Measurements from ENCODE around the gene EXOC4. TPM values are rescaled to one million over a fixed set of nuclear protein-coding genes. Genes with fewer than 3 reads are reported as not detected.

The EXOC4 gene
- total RNA-seq, 4 donors from 2014 or later: 30.7 to 62.4 (median 40.4) TPM

DNA sequence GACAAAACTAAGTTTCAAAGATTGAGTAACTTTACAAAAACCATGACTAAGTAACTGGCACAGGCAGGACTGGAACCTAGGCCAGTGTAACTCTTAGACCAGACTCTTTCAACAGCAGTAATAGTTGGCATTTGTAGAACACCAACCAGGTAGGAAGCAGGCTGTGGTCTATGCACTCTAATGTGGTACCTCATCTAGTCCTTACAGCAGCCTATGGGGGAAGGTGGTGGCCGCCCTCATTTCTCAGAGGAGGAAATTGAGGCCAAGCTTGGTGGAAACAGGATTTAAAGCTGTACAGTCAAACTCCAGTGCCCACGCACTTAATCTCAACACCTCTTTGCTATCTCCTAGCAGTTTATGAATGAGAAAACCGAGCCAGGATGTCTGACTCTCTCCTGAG lies 708.8 kb downstream of the EXOC4 start:
- Histone ChIP-seq H3K36me3 (no peaks in the 10 kb centered on the region), H3K4me1 (no peaks in the 10 kb centered on the region)
- no peak for TF ChIP-seq POLR2A (IDR thresholded peaks at IDR 0.05)
- TF ChIP-seq, protein P1, sequence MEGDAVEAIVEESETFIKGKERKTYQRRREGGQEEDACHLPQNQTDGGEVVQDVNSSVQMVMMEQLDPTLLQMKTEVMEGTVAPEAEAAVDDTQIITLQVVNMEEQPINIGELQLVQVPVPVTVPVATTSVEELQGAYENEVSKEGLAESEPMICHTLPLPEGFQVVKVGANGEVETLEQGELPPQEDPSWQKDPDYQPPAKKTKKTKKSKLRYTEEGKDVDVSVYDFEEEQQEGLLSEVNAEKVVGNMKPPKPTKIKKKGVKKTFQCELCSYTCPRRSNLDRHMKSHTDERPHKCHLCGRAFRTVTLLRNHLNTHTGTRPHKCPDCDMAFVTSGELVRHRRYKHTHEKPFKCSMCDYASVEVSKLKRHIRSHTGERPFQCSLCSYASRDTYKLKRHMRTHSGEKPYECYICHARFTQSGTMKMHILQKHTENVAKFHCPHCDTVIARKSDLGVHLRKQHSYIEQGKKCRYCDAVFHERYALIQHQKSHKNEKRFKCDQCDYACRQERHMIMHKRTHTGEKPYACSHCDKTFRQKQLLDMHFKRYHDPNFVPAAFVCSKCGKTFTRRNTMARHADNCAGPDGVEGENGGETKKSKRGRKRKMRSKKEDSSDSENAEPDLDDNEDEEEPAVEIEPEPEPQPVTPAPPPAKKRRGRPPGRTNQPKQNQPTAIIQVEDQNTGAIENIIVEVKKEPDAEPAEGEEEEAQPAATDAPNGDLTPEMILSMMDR (IDR thresholded peaks at IDR 0.05): no peak

DNA sequence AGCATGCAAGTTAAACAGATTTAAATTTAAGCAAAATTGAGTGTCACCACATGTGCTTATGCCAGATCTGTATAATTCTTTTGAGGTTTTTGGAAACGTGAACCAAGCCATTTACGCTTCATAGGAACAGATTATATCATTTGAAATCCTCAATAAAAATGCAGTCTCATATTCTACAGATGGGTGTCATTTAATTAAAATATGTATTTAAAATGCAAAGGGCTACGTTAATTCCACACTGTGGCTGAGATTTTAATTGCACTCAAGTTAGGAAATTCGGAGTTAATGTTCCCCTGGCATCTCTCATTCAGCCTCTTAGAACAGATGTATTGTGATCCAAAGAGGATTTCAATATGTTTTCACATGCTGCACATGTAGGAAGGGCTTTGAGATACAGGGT lies 709.8 kb downstream of the EXOC4 start:
- Histone ChIP-seq H3K27ac (no peak overlapping the region), H3K4me3 (no peak overlapping the region), H3K27me3 (no peaks in the 10 kb centered on the region), H3K36me3 (no peaks in the 10 kb centered on the region), H3K4me1 (no peaks in the 10 kb centered on the region), H3K9me3 (peaks cover 0 to 8% (median 0%) of the 10 kb centered on the region in 3 donors)
- intact Hi-C loops (cut with DNase I): no loop called here
- DNase-seq: no peak
- TF ChIP-seq, protein P1 (IDR thresholded peaks at IDR 0.05): no peak
- TF ChIP-seq POLR2A (IDR thresholded peaks at IDR 0.05): no peak
- WGBS, 2 donors: 95 to 96% methylated on average over 4 of the region's 4 CpGs

More for the DNA sequence above, 708.8 kb downstream of the EXOC4 start:
- Histone ChIP-seq H3K27me3 (no peaks in the 10 kb centered on the region), H3K9me3 (peaks cover 0 to 8% (median 0%) of the 10 kb centered on the region in 3 donors), H3K27ac (no peak overlapping the region), H3K4me3 (no peak overlapping the region)
- intact Hi-C loops (cut with DNase I): no loop called here
- no peak for DNase-seq
- 71 to 100% methylated on average over 3 of the region's 3 CpGs for WGBS, 2 donors

DNA sequence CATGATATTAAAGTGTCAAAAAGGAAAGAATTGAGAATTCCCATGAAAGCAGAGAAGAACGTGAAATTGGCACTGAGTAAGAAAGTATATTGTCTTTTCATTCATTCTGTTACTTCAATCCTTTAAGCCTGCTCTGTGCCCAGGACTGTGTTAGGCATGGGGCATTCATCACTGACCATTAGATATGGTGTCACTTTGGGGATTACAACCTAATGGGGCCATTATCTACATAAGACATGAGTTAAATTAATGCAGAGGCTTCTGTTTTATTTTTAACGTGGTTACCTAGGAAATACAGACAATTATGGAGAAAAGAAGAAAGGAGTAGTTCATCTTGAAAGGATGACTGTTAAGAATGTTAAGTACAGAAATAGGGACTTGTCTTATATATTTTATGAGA lies 710.8 kb downstream of the EXOC4 start:
- H3K27ac ChIP-seq: no peak overlapping the region
- no peak overlapping the region for H3K4me3 ChIP-seq
- H3K9me3 ChIP-seq: peaks cover 0 to 8% (median 0%) of the 10 kb centered on the region in 3 donors
- H3K36me3 ChIP-seq: no peaks in the 10 kb centered on the region
- intact Hi-C loops (cut with DNase I): no loop called here
- DNase-seq: no peak
- H3K4me1 ChIP-seq: no peaks in the 10 kb centered on the region
- no peaks in the 10 kb centered on the region for H3K27me3 ChIP-seq
- no peak for TF ChIP-seq POLR2A (IDR thresholded peaks at IDR 0.05)
- TF ChIP-seq, protein P1 (IDR thresholded peaks at IDR 0.05): no peak
- 72 to 75% methylated on average over 2 of the region's 2 CpGs for WGBS, 2 donors

DNA sequence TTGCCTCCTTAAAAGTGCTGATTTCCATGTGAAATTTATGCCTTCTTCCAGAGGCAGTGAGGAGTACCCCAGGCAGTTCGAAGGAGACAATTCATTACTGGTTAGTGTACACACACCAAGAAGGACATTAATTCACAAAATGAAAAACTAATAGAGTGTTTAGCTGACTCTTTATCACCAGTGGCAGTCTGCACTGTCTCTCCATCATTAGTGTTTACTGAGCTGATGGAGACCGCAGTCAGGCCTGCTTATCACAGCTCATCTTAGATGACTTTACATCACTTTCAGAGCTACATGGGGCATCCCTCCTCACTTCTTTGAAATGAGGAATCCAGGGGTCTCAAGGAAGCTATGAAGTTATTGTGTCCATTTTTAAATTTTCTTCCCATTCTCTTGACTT lies 718.7 kb downstream of the EXOC4 start:
- no peak overlapping the region for H3K27ac ChIP-seq

DNA sequence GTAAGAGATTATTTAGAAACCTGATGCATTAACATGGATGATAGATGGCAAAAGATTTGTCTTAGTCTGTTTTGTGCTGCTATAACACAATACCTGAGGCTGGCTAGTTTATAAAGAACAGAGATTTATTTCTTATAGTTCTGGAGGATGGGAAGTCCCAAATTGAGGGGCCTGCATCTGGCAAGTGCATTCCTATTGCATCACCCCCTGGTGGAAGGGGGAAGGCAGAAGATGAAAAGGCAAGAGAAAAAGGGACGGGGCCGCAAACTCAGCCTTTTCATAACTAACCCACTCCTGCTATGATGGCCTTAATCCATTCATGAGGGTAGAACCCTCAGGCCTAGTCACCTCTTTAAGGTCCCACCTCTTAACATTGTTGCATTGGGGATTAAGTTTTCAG lies 720.8 kb downstream of the EXOC4 start:
- intact Hi-C loops (cut with DNase I): no loop called here
- no peak overlapping the region for H3K4me3 ChIP-seq
- H3K36me3 ChIP-seq: peaks cover 0 to 9% (median 0%) of the 10 kb centered on the region in 3 donors
- 92 to 100% methylated on average over 2 of the region's 2 CpGs for WGBS, 2 donors
- H3K4me1 ChIP-seq: no peaks in the 10 kb centered on the region
- TF ChIP-seq POLR2A (IDR thresholded peaks at IDR 0.05): no peak
- TF ChIP-seq, protein P1 (IDR thresholded peaks at IDR 0.05): no peak
- DNase-seq: no peak
- H3K27ac ChIP-seq: no peak overlapping the region
- no peaks in the 10 kb centered on the region for H3K27me3 ChIP-seq
- peaks cover 0 to 4% (median 0%) of the 10 kb centered on the region in 3 donors for H3K9me3 ChIP-seq

More for the DNA sequence above, 718.7 kb downstream of the EXOC4 start:
- 76 to 84% methylated on average over 2 of the region's 2 CpGs for WGBS, 2 donors
- Histone ChIP-seq H3K36me3 (peaks cover 0 to 9% (median 0%) of the 10 kb centered on the region in 3 donors), H3K4me3 (no peak overlapping the region), H3K27me3 (no peaks in the 10 kb centered on the region), H3K4me1 (no peaks in the 10 kb centered on the region), H3K9me3 (peaks cover 0 to 4% (median 0%) of the 10 kb centered on the region in 3 donors)
- intact Hi-C loops (cut with DNase I): no loop called here
- no peak for DNase-seq
- no peak for TF ChIP-seq POLR2A (IDR thresholded peaks at IDR 0.05)
- TF ChIP-seq, protein P1 (IDR thresholded peaks at IDR 0.05): no peak
